Loucy (cell line): ENCODE data around the gene CDPF1.

ENCODE experiments used
- EZH2phosphoT487 ChIP-seq: fragments of 200-600 bp; IDR thresholded peaks from 2 replicates; pipeline ENCODE4 v1.6.1; 2018; ENCODE audit warnings: antibody characterized with exemption, mild to moderate bottlenecking, moderate library complexity, borderline replicate concordance
- TF ChIP-seq, protein P1 (sequence below): fragments of 200-600 bp; sonication (generic); conservative IDR thresholded peaks from 2 replicates; pipeline ENCODE4 v1.5.1; 2014; ENCODE audit warnings: mild to moderate bottlenecking, antibody characterized with exemption, low read length

DNA sequence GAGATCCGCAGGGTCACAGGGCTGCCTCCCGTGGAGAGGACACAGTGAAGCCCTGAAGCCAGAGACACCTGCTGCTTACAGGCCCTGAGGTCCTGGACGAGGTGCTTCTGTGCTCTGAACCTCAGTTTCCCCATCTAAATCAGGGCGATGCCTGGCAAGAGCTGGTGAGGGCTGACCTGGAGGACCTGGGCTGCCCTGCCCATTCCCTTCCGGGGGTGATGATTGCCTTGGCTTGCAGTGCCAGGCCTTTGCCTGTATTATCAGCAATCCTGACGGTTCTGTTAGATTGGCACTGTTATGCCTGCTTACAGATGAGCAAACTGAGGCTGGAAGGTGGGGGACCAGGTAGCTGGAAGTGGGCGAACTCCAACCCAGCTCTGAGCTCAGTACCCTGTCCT, 38.8 kb upstream of the CDPF1 start:
- TF ChIP-seq, protein P1, sequence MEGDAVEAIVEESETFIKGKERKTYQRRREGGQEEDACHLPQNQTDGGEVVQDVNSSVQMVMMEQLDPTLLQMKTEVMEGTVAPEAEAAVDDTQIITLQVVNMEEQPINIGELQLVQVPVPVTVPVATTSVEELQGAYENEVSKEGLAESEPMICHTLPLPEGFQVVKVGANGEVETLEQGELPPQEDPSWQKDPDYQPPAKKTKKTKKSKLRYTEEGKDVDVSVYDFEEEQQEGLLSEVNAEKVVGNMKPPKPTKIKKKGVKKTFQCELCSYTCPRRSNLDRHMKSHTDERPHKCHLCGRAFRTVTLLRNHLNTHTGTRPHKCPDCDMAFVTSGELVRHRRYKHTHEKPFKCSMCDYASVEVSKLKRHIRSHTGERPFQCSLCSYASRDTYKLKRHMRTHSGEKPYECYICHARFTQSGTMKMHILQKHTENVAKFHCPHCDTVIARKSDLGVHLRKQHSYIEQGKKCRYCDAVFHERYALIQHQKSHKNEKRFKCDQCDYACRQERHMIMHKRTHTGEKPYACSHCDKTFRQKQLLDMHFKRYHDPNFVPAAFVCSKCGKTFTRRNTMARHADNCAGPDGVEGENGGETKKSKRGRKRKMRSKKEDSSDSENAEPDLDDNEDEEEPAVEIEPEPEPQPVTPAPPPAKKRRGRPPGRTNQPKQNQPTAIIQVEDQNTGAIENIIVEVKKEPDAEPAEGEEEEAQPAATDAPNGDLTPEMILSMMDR: no peak
- TF ChIP-seq EZH2phosphoT487: no peak
